Activated B cell treated with CpG ODN at 0.5 μM for 24 hours (primary cell): ENCODE data around the gene GFRA4. TPM values are rescaled to one million over a fixed set of nuclear protein-coding genes. Genes with fewer than 3 reads are reported as not detected.

Source experiments
- ATAC-seq: fragments of 200-7000 bp; cut with Tn5 transposase; one replicate; pipeline ENCODE4 v1.10.0; 2021; ENCODE audit warnings: low read depth, mild to moderate bottlenecking, moderate library complexity
- CTCF ChIA-PET: fragments of 350-600 bp; sonication (Branson Sonifier 250); formaldehyde crosslinking; loops from one replicate; lab custom pipeline; 2021; ENCODE audit warnings: antibody characterized with exemption; lab: Charles Lee
- POLR2A ChIA-PET: fragments of 350-600 bp; sonication (Branson Sonifier 250); formaldehyde crosslinking; loops from one replicate; lab custom pipeline; 2021; ENCODE audit warnings: antibody characterized with exemption; lab: Charles Lee
- DNase-seq: peaks from one replicate; pipeline ENCODE4 v3.0.0; 2022
- H3K27ac Mint-ChIP-seq: one replicate; pipeline ENCODE4 v1.8.0; 2020; ENCODE audit warnings: mixed read lengths
- H3K27me3 Mint-ChIP-seq: one replicate; pipeline ENCODE4 v1.8.0; 2021; ENCODE audit warnings: mixed read lengths
- H3K36me3 Mint-ChIP-seq: one replicate; pipeline ENCODE4 v1.8.0; 2021; ENCODE audit warnings: low read depth, mixed read lengths
- H3K4me1 Mint-ChIP-seq: one replicate; pipeline ENCODE4 v1.8.0; 2021; ENCODE audit warnings: mixed read lengths
- H3K4me3 Mint-ChIP-seq: one replicate; pipeline ENCODE4 v1.8.0; 2020; ENCODE audit warnings: mild to moderate bottlenecking, mixed read lengths
- H3K9me3 Mint-ChIP-seq: one replicate; pipeline ENCODE4 v1.8.0; 2020; ENCODE audit warnings: mixed read lengths
- intact Hi-C: fragments of 100-400 bp; cut with micrococcal nuclease; formaldehyde crosslinking; loops from one replicate; pipeline ENCODE4 v1.15.1; 2024
- total RNA-seq: library from RNA; stranded (reverse); gene quantifications from 2 replicates; pipeline ENCODE4 v1.2.3, GENCODE V29; 2022
- TF ChIP-seq, protein P1 (sequence below): fragments of 200-600 bp; IDR thresholded peaks from one replicate; pipeline ENCODE4 v1.8.0; 2022; ENCODE audit warnings: antibody characterized with exemption, mild to moderate bottlenecking

GFRA4 gene
- total RNA-seq, 1 donor from 2014 or later, result not detected

DNA sequence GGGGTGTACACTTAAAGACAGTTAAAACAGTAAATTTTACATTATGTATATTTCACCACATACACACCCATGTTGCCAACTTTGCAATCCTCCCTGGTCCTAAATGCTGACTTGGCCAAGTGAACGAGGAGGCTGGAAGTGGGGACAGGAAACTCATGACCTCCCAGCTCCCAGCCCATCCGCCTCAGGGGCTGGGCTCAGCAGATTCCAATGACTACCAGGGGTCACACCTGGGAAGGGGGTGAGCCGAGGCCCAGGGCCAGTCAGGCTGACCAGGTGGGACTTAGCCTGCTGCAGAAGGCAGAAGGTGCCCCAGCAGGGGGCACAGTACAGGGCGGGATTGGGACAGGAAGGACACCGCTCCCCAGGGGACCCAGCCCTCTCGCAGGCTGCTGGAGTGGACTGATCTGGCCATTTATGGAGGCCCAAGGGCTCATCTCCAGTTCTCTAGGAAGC is 46.8 kb upstream of the GFRA4 start:
- ChIA-PET POLR2A (interaction anchor here (0.5 kb wide), 1 partner anchor 122 kb away, joined by 6 read pairs; no protein-coding TSS in a partner anchor), CTCF (interaction anchor here (0.8 to 1.8 kb wide), 7 partner anchors 10 to 383 kb away, joined by 3 to 8 read pairs (median 5); no protein-coding TSS in a partner anchor)
- peaks cover 4% of the 10 kb centered on the region for H3K27me3 Mint-ChIP-seq
- no peaks in the 10 kb centered on the region for H3K36me3 Mint-ChIP-seq
- no peaks in the 10 kb centered on the region for H3K9me3 Mint-ChIP-seq
- H3K4me1 Mint-ChIP-seq, result no peaks in the 10 kb centered on the region
- intact Hi-C loops, result no loop called here
- H3K4me3 Mint-ChIP-seq, result no peak overlapping the region
- TF ChIP-seq, protein P1, sequence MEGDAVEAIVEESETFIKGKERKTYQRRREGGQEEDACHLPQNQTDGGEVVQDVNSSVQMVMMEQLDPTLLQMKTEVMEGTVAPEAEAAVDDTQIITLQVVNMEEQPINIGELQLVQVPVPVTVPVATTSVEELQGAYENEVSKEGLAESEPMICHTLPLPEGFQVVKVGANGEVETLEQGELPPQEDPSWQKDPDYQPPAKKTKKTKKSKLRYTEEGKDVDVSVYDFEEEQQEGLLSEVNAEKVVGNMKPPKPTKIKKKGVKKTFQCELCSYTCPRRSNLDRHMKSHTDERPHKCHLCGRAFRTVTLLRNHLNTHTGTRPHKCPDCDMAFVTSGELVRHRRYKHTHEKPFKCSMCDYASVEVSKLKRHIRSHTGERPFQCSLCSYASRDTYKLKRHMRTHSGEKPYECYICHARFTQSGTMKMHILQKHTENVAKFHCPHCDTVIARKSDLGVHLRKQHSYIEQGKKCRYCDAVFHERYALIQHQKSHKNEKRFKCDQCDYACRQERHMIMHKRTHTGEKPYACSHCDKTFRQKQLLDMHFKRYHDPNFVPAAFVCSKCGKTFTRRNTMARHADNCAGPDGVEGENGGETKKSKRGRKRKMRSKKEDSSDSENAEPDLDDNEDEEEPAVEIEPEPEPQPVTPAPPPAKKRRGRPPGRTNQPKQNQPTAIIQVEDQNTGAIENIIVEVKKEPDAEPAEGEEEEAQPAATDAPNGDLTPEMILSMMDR, result no peak
- ATAC-seq, result no peak
- H3K27ac Mint-ChIP-seq, result no peak overlapping the region
- DNase-seq, result no peak

DNA sequence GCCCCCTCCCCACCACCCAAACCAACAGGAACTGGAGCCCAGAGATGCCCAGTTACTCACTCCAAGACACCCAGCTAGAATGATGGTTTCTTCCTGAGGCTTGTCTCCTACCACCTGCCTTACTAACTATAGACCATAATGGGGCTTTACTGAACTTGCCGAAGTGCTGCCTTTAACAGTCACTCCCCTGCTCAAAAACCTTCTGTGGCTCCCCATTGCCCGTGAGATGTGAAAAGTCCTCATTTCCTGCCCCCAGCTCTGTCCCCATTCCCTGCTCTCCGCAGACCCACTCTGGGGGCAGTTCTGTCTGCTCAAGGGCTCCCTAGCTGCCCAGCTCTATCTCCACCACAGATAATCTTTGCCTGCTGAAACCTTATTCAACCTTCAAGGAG is 44.3 kb upstream of the GFRA4 start:
- Mint-ChIP-seq H3K27ac (no peak overlapping the region), H3K4me3 (no peak overlapping the region), H3K4me1 (no peaks in the 10 kb centered on the region), H3K9me3 (no peaks in the 10 kb centered on the region), H3K36me3 (no peaks in the 10 kb centered on the region), H3K27me3 (peaks cover 9% of the 10 kb centered on the region)
- TF ChIP-seq, protein P1, result no peak
- ChIA-PET CTCF (interaction anchor here (0.8 kb wide), 1 partner anchor 9 kb away, joined by 3 read pairs; no protein-coding TSS in a partner anchor), POLR2A (no interaction called here)
- ATAC-seq, result no peak
- no peak for DNase-seq
- intact Hi-C loops, result no loop called here

GRCh38 chr20:3706774-3707507 is 43.7 kb upstream of the GFRA4 start:
- Mint-ChIP-seq H3K27ac (no peak overlapping the region), H3K36me3 (no peaks in the 10 kb centered on the region), H3K27me3 (peaks cover 9% of the 10 kb centered on the region), H3K9me3 (no peaks in the 10 kb centered on the region), H3K4me3 (no peak overlapping the region), H3K4me1 (no peaks in the 10 kb centered on the region)
- intact Hi-C loops, result no loop called here
- TF ChIP-seq, protein P1, result no peak
- ATAC-seq, result no peak
- no peak for DNase-seq
- ChIA-PET POLR2A (no interaction called here), CTCF (interaction anchor here (0.8 kb wide), 1 partner anchor 9 kb away, joined by 3 read pairs; no protein-coding TSS in a partner anchor)

DNA sequence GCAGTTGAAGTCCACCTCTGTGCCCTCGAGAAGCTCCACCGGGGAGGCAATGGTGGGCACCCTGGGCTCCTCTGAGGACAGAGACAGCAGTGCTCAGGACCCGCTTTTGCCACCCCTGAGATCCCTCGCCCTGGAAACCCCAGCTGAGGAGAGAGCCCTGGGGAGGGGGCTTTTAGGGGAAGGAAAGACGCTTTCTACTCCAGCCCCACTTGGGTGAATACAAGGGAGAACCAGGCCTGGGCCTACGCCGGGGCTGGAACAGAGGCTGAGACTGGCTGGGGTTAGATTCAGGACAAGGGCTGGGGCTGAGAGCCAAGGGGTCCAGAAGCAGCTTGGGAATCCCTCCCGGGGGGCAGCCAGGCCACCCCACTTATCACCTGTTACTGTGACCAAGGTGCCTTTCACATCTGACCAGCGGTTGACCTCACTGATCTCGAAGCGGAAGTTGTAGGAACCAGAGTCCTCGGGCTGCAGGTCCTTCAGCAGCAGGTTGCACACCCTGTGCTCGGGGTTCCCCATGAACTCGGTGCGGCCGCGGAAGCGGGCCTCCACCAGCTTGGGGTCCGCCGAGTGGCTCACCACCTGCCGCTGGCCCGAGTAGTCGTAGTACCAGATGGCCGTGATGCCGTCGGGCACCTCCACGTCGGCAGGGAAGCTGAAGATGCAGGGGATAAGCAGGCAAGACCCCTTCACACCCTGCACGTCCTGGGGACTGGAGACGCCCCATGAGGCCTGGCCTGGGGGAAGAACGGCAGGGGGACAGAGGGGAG is 43.0 kb upstream of the GFRA4 start:
- ChIA-PET CTCF (no interaction called here), POLR2A (no interaction called here)
- peaks cover 7% of the 10 kb centered on the region for H3K27me3 Mint-ChIP-seq
- DNase-seq, result no peak
- H3K27ac Mint-ChIP-seq, result no peak overlapping the region
- no peaks in the 10 kb centered on the region for H3K4me1 Mint-ChIP-seq
- intact Hi-C loops, result no loop called here
- ATAC-seq, result no peak
- no peaks in the 10 kb centered on the region for H3K36me3 Mint-ChIP-seq
- TF ChIP-seq, protein P1, result no peak
- no peak overlapping the region for H3K4me3 Mint-ChIP-seq
- H3K9me3 Mint-ChIP-seq, result no peaks in the 10 kb centered on the region

- no peak for DNase-seq
- H3K4me3 Mint-ChIP-seq, result no peak overlapping the region
- H3K36me3 Mint-ChIP-seq, result no peaks in the 10 kb centered on the region
- H3K9me3 Mint-ChIP-seq, result no peaks in the 10 kb centered on the region
- intact Hi-C loops, result no loop called here
- TF ChIP-seq, protein P1, result no peak
- H3K4me1 Mint-ChIP-seq, result no peaks in the 10 kb centered on the region
- ATAC-seq, result no peak
- no peak overlapping the region for H3K27ac Mint-ChIP-seq
- H3K27me3 Mint-ChIP-seq, result peaks cover 7% of the 10 kb centered on the region
- ChIA-PET POLR2A (no interaction called here), CTCF (no interaction called here)
Observed at GRCh38 chr20:3705491-3705969, 42.3 kb upstream of the GFRA4 start.
